ENCODE measurements around the gene IZUMO3.

Gene IZUMO3

GRCh38 chr9:24572406-24572805 lies 26.7 kb upstream of the IZUMO3 start:
- TF ChIP-seq CTCF (IDR thresholded peaks at IDR 0.05; ENCODE audit: control insufficient read depth, insufficient read depth, low read depth, low read length, missing control alignments): no peak
- H3K4me3 ChIP-seq (ENCODE audit: control insufficient read depth, low read depth, low read length): no peak overlapping the region
- DNase-seq (ENCODE audit: low read depth): no peak

GRCh38 chr9:24561957-24562356 lies 16.3 kb upstream of the IZUMO3 start:
- H3K4me3 ChIP-seq (ENCODE audit: control insufficient read depth, low read depth, low read length): no peak overlapping the region
- no peak for TF ChIP-seq CTCF (IDR thresholded peaks at IDR 0.05; ENCODE audit: control insufficient read depth, insufficient read depth, low read depth, low read length, missing control alignments)
- DNase-seq (ENCODE audit: low read depth): no peak

- no peak for DNase-seq (ENCODE audit: low read depth)
- no peak for TF ChIP-seq CTCF (IDR thresholded peaks at IDR 0.05; ENCODE audit: control insufficient read depth, insufficient read depth, low read depth, low read length, missing control alignments)
- H3K4me3 ChIP-seq (ENCODE audit: control insufficient read depth, low read depth, low read length): no peak overlapping the region
Observed at GRCh38 chr9:24553183-24553552, 7.5 kb upstream of the IZUMO3 start.

- no peak for TF ChIP-seq CTCF (IDR thresholded peaks at IDR 0.05; ENCODE audit: control insufficient read depth, insufficient read depth, low read depth, low read length, missing control alignments)
- no peak overlapping the region for H3K4me3 ChIP-seq (ENCODE audit: control insufficient read depth, low read depth, low read length)
- DNase-seq (ENCODE audit: low read depth): no peak
Observed at GRCh38 chr9:24552526-24553182, 7.0 kb upstream of the IZUMO3 start.

- no peak for DNase-seq (ENCODE audit: low read depth)
- no peak overlapping the region for H3K4me3 ChIP-seq (ENCODE audit: control insufficient read depth, low read depth, low read length)
- no peak for TF ChIP-seq CTCF (IDR thresholded peaks at IDR 0.05; ENCODE audit: control insufficient read depth, insufficient read depth, low read depth, low read length, missing control alignments)
Observed at GRCh38 chr9:24545285-24545684, 412 bp downstream of the IZUMO3 start.

- H3K4me3 ChIP-seq (ENCODE audit: control insufficient read depth, low read depth, low read length): no peak overlapping the region
- TF ChIP-seq CTCF (IDR thresholded peaks at IDR 0.05; ENCODE audit: control insufficient read depth, insufficient read depth, low read depth, low read length, missing control alignments): no peak
- DNase-seq (ENCODE audit: low read depth): no peak
Observed at GRCh38 chr9:24518545-24518944, 27.2 kb downstream of the IZUMO3 start.

GRCh38 chr9:24516463-24516862 lies 29.2 kb downstream of the IZUMO3 start:
- no peak overlapping the region for H3K4me3 ChIP-seq (ENCODE audit: control insufficient read depth, low read depth, low read length)
- no peak for DNase-seq (ENCODE audit: low read depth)
- no peak for TF ChIP-seq CTCF (IDR thresholded peaks at IDR 0.05; ENCODE audit: control insufficient read depth, insufficient read depth, low read depth, low read length, missing control alignments)

All from AG09309 (cell line).